MM.1S (cell line): ENCODE data around the gene ELOVL1.

ENCODE experiments used
- CTCF ChIP-seq: fragments of 300-600 bp; sonication (generic); IDR thresholded peaks from 2 replicates; pipeline ENCODE4 v1.5.1; 2016; ENCODE audit warnings: antibody characterized with exemption, low read length, mixed read lengths
- EZH2 ChIP-seq: fragments of 300-600 bp; sonication (generic); optimal IDR thresholded peaks from 2 replicates; pipeline ENCODE3; 2017; ENCODE audit warnings: low read depth, mild to moderate bottlenecking, antibody characterized with exemption, low read length, mixed read lengths
- EZH2phosphoT487 ChIP-seq: fragments of 300-600 bp; sonication (generic); IDR thresholded peaks from 2 replicates; pipeline ENCODE4 v1.6.1; 2018; ENCODE audit warnings: antibody characterized with exemption, low read length

GRCh38 chr1:43414634-43415223, 46.9 kb upstream of the ELOVL1 start:
- TF ChIP-seq CTCF (peak; percentile 53), EZH2 (no peak), EZH2phosphoT487 (no peak)
